Stimulated activated CD4-positive, alpha-beta T cell treated with anti-CD3 and anti-CD28 coated beads, Interleukin-15, amount 100 ng/mL, for 1 hour (primary cell): ENCODE data around the gene MFN2.

Experiments used
- DNase-seq, 2 donors: peaks; one replicate each; pipeline ENCODE4 v3.0.0-alpha.2; 2020; ENCODE audit warnings: low read depth in 1 of 2, low spot score in 1 of 2

Gene MFN2

GRCh38 chr1:12046749-12047119, 66.5 kb downstream of the MFN2 start:
- no peak for DNase-seq

- peak in 1 of 2 donors; percentile 38 for DNase-seq
Measured at GRCh38 chr1:12047120-12047876, 67.1 kb downstream of the MFN2 start.

DNA sequence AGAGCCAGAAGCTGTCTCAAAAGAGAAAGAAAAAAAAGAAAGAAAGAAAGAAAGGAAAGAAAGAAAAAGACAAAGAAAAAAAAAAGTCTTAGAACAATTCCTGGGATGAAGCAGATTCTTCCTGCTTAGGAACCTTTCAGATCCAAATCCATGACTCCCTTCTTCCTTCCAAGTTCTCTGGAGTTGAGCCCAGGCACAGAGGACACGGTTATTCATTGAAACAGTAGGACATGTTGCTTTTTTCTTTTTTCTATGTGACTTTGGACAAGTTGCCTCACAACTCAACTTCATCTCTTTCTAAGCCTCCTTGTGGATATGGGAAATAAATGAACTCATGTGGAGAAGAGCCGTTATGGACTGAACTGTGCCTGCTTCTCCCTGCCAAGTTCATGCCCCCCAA, 68.1 kb downstream of the MFN2 start:
- no peak for DNase-seq

DNA sequence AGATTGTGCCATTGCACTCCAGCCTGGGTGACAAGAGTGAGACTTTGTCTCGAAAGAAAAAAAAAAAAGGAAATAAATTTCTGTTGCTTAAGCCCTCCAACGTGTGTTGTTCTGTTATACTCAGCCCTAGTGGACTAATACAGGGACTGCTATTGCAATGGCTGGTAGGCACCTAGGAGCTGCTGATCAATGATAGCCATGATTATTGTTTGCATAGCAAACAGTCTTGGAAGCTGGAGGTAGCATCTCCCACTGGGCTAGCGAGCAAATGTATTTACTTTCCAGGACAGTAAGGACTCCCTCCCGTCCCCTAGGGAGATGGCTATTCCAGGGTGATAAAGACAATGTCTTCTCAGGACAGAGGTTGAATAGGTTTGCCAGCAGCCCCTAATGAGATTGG, 69.4 kb downstream of the MFN2 start:
- no peak for DNase-seq

DNA sequence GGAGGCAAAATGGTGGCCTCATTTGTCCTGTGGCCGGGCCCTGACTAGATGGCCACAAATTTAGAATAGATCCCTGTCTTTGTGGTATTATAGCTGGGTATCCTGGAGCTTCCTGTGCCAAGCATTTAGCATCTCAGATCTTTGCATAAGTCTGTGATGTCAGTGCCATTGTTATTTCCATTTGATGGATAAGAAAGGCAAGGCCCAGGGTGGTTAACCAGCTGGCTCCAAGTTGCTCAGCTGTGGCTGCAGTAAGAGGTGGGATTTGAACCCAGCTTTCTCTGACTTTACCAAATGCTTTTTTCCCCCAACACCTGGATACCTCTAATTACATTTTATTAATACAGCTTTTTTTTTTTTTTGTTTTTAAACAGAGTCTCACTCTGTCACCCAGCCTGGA, 71.1 kb downstream of the MFN2 start:
- DNase-seq = no peak

GRCh38 chr1:12052008-12052573, 71.8 kb downstream of the MFN2 start:
- DNase-seq = no peak

- no peak for DNase-seq
Measured at GRCh38 chr1:12052997-12053686, 72.9 kb downstream of the MFN2 start.

DNA sequence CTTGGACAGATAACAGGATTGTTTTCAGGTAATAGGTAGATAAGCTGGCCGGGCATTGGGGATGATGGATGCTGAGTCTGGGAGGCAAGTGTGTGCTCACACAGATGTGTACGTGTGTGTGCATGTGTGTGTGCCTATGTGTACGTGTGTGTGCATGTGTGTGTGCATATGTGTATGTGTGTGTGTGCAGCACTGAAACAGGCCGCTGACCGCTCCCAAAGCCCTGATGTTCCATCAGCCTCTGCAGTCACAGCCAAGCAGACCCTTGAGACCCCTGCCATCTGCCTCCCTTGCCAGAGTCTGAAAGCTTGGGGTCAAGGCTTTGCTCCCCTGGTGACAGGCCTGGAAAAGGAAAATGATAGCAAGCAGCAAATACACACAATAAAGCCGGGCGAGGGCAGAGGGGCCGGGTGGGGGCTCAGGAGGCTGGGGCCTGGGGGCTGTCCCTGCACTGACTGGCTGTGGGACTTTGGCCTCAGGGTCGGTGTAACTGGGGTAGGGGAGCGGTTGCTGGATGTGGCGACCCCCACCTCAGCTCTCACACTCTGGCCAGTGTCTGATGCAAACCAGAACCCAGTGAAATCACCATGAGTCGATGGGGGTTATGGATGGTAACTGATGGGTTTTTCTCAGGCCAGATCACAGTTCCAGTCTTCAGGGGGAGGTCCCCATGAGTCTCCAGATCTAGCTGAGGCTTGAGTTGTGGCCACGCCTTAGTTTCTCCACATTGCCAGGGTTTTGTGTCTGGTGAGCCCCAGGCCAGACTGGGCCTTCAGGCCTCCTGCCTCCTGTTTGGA, 73.7 kb downstream of the MFN2 start:
- DNase-seq = no peak

- DNase-seq = no peak
Measured at GRCh38 chr1:12055259-12055658, 75.0 kb downstream of the MFN2 start.

GRCh38 chr1:12056331-12056841, 76.1 kb downstream of the MFN2 start:
- DNase-seq = no peak

DNA sequence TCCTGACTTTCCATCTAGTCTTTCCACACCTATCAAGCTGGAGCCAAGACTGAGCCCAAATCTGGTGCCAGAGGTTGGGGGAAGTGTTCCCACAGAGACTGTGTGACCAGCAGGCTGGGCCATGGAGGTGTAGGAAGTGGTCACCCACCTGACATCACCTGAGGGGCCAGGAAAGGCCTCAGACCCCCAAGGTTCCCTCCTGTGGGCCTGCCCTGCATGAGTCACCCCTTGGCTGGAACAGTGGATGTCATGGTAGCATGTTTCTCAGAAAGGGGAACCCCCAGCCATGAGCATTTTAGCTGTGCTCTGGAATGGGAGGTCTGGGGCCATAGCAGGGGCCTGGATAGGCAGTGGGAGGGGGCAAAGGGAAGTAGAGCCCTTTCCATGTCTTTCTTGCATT, 77.1 kb downstream of the MFN2 start:
- no peak for DNase-seq

DNA sequence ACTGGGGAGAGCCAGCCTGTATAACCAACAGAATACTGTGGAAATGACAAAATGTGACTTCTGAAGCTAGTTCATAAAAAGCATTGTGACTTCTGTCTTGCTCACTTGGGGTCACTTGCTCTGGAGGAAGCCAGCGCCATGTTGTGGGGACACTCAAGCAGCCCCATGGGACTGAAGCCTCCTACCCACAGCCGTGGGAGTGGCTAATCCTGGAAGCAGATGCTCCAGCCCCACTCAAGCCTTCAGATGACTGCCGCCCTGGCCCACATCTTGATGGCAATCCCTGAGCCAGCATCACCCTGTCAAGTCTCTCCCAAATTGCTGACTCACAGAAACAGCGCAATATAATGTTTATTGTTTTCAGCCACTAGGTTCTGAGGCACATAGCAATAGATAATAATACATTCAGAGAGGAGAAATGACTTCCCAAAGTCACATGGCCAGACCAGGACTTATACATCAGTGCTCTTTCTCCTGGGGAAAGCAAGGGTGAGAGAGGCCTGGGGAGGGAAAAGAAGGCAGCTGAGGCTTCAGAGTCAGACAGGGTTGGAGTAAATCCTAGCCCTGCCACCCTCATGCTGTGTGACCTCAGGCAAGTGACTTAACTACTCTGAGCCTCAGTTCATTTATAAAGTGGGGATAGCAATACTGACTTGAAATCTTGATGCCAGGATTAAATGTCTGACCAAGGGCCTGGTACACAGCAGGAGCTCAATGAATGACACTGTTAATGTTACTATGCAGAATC, 77.9 kb downstream of the MFN2 start:
- DNase-seq = no peak

DNA sequence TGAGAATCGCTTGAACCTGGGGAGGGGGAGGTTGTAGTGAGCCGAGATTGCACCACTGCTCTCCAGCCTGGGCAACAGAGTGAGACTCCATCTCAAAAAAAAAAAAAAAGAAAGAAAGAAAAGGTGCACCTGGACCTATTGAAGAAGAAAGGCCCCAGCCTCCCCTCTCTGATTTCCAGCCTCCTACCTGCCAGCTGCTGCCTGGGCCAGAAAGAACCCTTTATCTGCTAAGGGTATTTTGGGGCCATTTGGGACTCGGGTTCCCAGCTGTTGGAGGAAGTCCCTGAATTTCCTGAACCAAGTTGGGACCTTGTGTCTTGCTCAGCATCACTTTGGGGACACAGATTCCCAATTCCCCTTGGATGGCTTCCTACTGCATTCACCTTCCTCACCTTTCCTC, 79.0 kb downstream of the MFN2 start:
- DNase-seq = no peak

GRCh38 chr1:12059722-12060464, 79.6 kb downstream of the MFN2 start:
- DNase-seq = no peak

- DNase-seq = no peak
Measured at GRCh38 chr1:12060500-12060899, 80.3 kb downstream of the MFN2 start.
